Suprapubic skin (tissue), 3 donors: ENCODE data around the gene CLIP1.

ENCODE experiments used
- EP300 ChIP-seq: sonication (generic); formaldehyde crosslinking; IDR thresholded peaks from one replicate; pipeline ENCODE4 v1.6.1; 2017; ENCODE audit warnings: antibody characterized with exemption
- POLR2A ChIP-seq, 2 donors: fragments of 450-650 bp; IDR thresholded peaks; one replicate each; pipeline ENCODE4 v1.6.1; 2017; ENCODE audit warnings: antibody characterized with exemption in 2 of 2, mild to moderate bottlenecking in 2 of 2, moderate library complexity in 2 of 2
- TF ChIP-seq, protein P1 (sequence below), 2 donors: fragments of 200-600 bp in 1 of 2; fragments of 450-650 bp in 1 of 2; sonication (generic) in 1 of 2; IDR thresholded peaks; one replicate each; pipeline ENCODE4 v1.5.1; 2016 to 2019; ENCODE audit warnings: antibody characterized with exemption in 2 of 2, mild to moderate bottlenecking in 1 of 2, moderate library complexity in 1 of 2

DNA sequence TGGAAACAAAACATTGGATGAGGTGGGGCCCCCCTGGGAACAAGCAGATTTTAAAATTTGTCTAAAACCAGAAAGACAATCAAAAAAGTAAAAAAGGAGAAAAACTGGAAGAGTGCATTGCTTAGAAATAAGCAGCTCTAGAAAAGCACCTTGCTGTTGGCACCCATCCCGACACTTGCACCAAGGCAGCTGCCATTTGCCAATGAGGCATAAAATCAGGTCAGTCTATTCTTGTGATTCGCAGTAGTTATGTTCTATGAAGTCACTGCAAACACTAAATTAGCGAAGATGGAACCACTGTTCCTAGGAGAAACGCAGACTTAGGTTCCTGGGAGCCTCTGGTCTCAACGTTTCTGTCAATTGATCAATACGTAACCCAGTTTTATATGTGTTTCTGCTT, 172.4 kb downstream of the CLIP1 start:
- no peak for TF ChIP-seq POLR2A (IDR thresholded peaks at IDR 0.05)
- TF ChIP-seq, protein P1, sequence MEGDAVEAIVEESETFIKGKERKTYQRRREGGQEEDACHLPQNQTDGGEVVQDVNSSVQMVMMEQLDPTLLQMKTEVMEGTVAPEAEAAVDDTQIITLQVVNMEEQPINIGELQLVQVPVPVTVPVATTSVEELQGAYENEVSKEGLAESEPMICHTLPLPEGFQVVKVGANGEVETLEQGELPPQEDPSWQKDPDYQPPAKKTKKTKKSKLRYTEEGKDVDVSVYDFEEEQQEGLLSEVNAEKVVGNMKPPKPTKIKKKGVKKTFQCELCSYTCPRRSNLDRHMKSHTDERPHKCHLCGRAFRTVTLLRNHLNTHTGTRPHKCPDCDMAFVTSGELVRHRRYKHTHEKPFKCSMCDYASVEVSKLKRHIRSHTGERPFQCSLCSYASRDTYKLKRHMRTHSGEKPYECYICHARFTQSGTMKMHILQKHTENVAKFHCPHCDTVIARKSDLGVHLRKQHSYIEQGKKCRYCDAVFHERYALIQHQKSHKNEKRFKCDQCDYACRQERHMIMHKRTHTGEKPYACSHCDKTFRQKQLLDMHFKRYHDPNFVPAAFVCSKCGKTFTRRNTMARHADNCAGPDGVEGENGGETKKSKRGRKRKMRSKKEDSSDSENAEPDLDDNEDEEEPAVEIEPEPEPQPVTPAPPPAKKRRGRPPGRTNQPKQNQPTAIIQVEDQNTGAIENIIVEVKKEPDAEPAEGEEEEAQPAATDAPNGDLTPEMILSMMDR (IDR thresholded peaks at IDR 0.05) = no peak
- no peak for TF ChIP-seq EP300
